SW 1271 (cell line): ENCODE results near the gene FUBP3.

Experiments used
- DNase-seq, 2 experiments: peaks; one replicate each; lab custom pipeline; 2025; lab: John Stamatoyannopoulos, UW

Gene FUBP3

GRCh38 chr9:130662099-130662969 lies 83.0 kb downstream of the FUBP3 start:
- DNase-seq, result no peak

GRCh38 chr9:130662970-130663257 lies 83.5 kb downstream of the FUBP3 start:
- no peak for DNase-seq

- no peak for DNase-seq
These were observed 84.0 kb downstream of the FUBP3 start for GRCh38 chr9:130663258-130663976.

- DNase-seq, result no peak
These were observed 84.5 kb downstream of the FUBP3 start for GRCh38 chr9:130663977-130664250.

GRCh38 chr9:130664251-130665028 lies 85.1 kb downstream of the FUBP3 start, which contains the start of gene PRDM12:
Gene PRDM12 (plus strand): TSS chr9:130664594. CDS start chr9:130664654, 60 bp downstream.
- no peak for DNase-seq

- DNase-seq, result no peak
These were observed 85.7 kb downstream of the FUBP3 start for GRCh38 chr9:130665029-130665430.

- DNase-seq, result no peak
These were observed 86.3 kb downstream of the FUBP3 start for GRCh38 chr9:130665431-130666392.

- DNase-seq, result no peak
These were observed 87.2 kb downstream of the FUBP3 start for GRCh38 chr9:130666393-130667119.

GRCh38 chr9:130667120-130667435 lies 87.7 kb downstream of the FUBP3 start:
- DNase-seq, result no peak

- DNase-seq, result no peak
These were observed 88.8 kb downstream of the FUBP3 start for GRCh38 chr9:130668196-130668595.

- no peak for DNase-seq
These were observed 89.3 kb downstream of the FUBP3 start for GRCh38 chr9:130668659-130669058.

- DNase-seq, result no peak
These were observed 90.6 kb downstream of the FUBP3 start for GRCh38 chr9:130669965-130670364.

GRCh38 chr9:130670644-130671043 lies 91.3 kb downstream of the FUBP3 start:
- no peak for DNase-seq

- DNase-seq, result no peak
These were observed 93.1 kb downstream of the FUBP3 start for GRCh38 chr9:130672466-130672865.

- DNase-seq, result no peak
These were observed 93.7 kb downstream of the FUBP3 start for GRCh38 chr9:130672933-130673615.

GRCh38 chr9:130675396-130675795 lies 96.0 kb downstream of the FUBP3 start:
- DNase-seq, result no peak

- DNase-seq, result no peak
These were observed 97.9 kb downstream of the FUBP3 start for GRCh38 chr9:130677252-130677651.

- DNase-seq, result peak; percentile 76 to 86
These were observed 101.7 kb downstream of the FUBP3 start for GRCh38 chr9:130680836-130681768.

GRCh38 chr9:130681769-130682420 lies 102.5 kb downstream of the FUBP3 start:
- peak in 1 of 2 experiments; percentile 29 for DNase-seq
